NCI-H2107 treated with DMSO at 0.1 percent for 48 hours (cell line): Measurements from ENCODE around the gene SLCO1C1.
A peak's percentile ranks its signal among the peaks of the same experiment; 100 is the strongest.
"Not testable (repeated sequence)": the region's sequence is repeated elsewhere in the genome, so short reads cannot be mapped to it uniquely, and the experiment has no call there.

ENCODE experiments used
- DNase-seq: peaks from one replicate; lab custom pipeline; 2025; ENCODE audit not compliant: unreplicated experiment; lab: John Stamatoyannopoulos, UW

Gene SLCO1C1, protein sequence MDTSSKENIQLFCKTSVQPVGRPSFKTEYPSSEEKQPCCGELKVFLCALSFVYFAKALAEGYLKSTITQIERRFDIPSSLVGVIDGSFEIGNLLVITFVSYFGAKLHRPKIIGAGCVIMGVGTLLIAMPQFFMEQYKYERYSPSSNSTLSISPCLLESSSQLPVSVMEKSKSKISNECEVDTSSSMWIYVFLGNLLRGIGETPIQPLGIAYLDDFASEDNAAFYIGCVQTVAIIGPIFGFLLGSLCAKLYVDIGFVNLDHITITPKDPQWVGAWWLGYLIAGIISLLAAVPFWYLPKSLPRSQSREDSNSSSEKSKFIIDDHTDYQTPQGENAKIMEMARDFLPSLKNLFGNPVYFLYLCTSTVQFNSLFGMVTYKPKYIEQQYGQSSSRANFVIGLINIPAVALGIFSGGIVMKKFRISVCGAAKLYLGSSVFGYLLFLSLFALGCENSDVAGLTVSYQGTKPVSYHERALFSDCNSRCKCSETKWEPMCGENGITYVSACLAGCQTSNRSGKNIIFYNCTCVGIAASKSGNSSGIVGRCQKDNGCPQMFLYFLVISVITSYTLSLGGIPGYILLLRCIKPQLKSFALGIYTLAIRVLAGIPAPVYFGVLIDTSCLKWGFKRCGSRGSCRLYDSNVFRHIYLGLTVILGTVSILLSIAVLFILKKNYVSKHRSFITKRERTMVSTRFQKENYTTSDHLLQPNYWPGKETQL

DNA sequence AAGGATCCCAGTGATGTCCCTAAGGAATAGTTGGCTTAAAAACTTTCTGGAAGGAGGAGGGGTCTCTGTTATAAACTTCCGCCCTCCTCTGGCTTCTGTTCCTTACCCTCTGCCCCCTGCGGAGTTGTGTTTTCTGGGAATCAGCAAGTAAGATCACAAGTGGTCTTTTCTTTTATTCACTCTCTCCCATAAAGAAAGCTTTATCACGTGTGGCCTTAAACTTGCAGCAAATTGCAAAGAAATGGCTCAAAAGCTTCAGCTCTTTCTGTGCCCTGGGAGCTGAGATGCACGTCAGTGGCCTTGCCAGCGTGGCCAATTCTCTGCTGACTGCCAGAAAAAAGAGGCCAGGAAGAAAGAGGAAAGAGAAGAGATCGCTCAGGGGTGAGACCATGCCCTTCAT lies at the start of gene SLCO1C1:
TSS of gene SLCO1C1 (plus strand) at position 101 of the 400 bp plus-strand sequence. CDS start 4,245 bp downstream, outside the sequence.
- no peak for DNase-seq

DNA sequence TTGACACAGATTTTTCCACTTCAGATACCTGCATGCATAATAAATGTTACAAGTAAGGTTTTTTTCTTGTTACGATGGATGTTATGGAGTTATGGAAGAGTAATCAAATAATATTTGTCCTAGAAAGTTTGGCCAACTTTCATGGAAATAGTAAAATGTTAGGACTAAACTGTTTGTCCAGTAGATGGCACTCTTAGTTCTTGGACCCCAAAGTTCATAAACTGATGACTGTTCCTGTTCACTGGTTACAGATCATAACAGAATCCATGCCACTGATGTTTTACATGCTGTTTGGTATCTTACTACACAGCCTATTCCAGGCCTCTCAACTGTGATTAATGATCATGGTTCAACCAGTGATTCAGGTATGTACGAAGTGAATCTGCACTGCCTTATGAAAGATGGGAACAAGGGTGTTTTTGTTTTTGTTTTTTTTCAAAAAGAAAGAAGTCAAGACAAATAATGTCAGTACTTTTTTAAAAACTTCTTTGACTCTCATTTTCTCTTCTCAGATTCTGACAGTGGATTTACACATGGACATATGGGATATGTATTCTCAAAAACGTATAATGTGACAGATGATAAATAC lies 48.8 kb upstream of the SLCO1C1 start:
- peak; percentile 38 for DNase-seq

DNA sequence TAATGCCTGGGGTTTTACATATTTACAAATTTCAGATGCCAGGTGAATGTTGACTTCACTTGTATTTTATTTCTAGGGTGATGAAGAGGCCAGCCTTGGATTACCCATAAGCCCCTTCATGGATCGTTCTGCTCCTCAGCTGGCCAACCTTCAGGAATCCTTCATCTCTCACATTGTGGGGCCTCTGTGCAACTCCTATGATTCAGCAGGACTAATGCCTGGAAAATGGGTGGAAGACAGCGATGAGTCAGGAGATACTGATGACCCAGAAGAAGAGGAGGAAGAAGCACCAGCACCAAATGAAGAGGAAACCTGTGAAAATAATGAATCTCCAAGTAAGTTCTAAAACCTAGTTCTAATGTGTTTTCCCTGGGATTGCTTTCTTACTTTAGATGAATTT lies 41.3 kb upstream of the SLCO1C1 start:
- no peak for DNase-seq

DNA sequence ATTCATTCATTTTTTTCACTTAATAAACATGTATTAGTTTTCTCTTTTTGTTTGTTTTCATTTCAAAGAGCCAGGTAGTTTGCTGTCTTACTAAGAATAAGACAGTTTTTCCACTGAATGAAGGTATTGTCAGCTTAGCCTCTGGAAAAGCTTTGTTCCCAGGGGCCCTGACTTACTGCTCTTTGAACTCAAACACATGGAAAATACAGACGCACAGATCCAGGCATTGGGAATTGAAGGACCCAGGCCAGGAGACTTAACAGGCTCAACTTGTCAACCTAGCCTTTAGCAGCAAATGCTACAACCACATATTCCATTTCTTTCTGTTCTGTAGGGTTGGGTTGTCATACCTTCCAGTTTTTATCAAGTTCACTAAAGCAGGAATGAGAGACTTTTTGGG lies 38.5 kb upstream of the SLCO1C1 start:
- DNase-seq: no peak

DNA sequence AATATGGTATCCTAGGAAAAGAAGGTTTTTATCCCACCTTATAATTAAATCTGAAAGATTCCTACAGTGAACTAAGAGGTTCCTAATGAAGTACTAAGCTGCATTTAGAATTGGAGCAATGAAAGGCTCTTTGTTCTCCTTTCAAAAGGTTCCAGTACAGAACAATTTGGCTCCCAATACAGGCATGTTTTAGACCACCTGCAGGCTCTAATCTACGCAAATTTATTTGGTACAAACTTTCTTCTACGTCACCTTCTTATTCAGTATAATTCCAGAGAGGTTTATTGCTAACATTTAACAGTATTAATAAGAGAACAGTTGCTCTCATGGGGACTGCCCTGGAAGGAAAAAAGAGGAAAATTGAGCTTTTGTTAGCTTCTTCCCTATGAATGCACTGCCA lies 37.6 kb upstream of the SLCO1C1 start:
- no peak for DNase-seq

DNA sequence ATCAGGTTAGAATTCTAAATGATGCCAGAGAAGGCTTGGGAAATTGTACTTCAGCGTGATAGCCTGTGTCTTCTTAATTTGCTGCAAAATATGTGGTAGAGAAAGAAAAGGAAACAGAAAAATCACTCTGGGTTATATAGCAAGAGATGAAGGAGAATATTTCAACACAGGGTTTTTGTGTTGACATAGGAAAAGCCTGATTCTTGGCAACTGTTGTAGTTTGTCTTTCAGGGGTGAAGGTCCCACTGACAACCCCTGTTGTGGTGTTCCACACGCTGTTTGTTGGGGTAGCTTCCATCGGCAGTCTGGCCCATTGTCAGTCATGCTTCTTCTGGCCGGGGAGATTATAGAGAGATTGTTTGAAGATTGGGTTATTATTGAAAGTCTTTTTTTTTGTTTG lies 13.8 kb upstream of the SLCO1C1 start:
- no peak for DNase-seq

DNA sequence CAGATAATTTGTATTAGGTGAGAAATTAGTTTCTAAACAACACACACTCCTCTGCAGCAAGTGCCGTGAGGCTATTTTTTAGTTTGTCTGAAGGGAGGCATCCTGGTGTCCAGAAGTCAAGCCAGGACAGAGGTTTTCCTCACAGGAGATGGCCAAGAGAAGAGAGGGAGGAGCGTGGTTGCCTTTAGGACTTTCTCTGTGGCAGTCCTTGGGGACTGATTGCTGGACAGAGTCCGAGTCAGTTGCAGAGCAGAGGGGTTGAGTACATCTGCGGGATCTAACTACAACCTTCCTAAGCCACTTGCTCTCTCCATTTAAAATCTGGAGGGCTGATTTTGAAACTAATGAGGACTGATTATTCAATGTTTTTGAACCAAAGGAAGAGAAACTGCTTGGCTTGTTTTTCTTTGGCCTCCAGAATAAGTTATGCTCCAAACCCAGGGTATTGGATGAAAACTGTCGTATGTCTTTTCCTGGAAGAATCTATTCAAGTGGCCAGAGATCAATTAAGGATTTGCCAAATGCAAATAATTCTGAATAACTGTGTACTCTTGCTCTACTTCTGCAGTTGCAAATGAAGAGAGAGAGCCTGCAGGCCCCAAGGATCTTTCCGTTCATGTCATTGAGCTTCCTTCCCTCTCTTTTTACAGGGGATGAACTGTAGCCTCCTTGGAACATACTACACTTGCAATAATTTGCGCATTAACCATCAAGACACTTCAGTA lies 1.2 kb downstream of the SLCO1C1 start:
- DNase-seq: no peak

DNA sequence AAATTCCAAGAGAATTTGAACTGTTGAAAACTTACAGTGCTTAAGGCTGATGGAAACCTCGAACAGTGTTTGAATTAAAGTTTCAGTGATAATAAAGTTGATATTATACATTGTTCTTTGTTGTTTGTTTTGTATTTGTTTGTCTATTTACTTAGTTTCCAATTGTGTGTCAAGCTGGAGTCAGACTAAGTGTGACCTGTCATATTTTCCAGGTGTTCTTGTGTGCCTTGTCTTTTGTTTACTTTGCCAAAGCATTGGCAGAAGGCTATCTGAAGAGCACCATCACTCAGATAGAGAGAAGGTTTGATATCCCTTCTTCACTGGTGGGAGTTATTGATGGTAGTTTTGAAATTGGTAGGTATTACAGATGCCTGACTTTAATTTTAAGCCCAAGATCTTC lies 6.0 kb downstream of the SLCO1C1 start:
- DNase-seq: no peak

DNA sequence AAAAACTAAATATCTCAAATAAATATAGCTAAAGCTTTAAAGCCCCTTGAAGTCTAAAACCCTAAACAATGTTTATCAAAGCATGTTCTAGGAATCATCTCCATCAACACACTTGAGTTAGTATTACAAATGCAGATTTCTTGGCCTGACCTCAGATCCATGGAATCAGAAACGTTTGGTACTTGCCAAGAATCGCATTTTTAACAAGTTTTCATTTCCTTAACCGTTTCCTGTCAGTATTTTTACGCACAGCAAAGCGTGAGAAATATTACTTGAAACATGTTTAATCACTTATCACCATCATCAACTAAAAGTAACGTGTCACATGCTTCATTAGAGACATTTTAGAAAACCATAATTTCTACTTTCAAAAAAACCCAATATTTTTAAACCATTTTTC lies 9.7 kb downstream of the SLCO1C1 start:
- DNase-seq: no peak

DNA sequence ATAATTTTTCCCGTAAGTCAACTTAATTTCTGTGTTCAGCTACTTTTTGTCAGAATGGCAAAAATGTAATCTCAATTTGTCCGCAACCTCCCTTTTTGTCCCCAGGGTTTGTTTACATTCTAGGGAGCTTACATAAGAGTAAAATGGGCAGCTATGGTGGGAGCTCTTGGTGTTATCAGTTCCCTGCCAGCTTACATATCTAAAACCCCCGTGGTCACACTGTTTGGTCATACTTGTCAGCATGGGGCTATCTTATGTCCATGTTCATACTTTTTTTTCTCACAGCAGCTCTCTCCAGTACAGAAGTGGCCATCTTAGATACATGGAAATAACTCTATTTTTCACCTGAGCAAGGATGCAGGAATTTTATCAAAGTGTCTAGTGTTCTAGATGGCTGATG lies 16.7 kb downstream of the SLCO1C1 start:
- no peak for DNase-seq

DNA sequence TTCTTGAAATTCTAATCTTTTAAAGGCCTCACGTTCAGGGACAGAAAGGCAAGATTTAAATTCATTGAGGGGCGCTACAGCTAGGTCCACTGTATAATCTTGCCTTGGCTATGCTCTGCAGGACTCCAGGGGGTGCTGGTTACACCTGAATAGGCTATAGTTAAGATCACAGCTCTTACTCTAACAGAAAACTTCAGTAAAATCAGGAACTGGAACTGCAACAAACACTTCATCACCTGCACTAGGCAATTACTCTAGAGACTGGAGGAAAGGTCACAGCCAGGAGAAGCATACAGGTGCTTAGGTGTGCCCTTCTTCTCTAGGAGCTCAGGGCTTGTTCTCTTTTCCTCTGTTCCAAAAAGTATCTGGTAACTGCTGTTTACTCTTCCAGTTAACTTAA lies 20.9 kb downstream of the SLCO1C1 start:
- DNase-seq: no peak

DNA sequence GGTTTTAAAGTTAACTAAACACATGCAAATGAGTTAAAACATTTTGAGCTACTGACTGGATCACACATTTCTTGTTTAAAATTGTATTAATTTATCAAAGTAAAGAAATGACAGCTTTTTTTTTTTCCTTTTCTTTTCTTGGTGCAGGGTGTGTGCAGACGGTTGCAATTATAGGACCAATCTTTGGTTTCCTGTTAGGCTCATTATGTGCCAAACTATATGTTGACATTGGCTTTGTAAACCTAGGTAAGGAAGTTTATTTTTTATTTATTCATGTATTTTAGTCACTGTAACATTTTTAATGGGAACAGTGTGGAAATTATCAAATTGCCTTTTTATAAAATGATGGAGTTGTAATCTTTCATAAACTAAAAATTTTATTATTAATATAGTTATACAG lies 21.9 kb downstream of the SLCO1C1 start:
- DNase-seq: no peak

DNA sequence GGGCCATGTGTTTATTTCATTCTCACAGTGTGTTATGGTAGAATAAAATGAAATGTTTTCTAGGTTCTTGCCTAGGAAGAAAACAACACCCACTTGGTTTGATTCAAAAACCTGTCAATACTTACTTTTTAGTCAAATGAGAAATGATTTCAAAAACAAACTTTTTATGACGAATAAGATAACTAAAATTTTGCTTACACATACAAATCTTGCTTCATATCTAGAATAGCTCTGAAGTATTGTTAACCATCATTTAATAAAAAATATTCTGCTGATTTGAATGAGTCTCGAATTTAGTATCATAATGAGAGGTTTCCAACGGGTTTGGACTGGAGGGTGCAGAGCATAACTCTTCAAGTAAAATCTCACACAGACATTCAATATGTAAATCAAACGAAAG lies 23.2 kb downstream of the SLCO1C1 start:
- no peak for DNase-seq

DNA sequence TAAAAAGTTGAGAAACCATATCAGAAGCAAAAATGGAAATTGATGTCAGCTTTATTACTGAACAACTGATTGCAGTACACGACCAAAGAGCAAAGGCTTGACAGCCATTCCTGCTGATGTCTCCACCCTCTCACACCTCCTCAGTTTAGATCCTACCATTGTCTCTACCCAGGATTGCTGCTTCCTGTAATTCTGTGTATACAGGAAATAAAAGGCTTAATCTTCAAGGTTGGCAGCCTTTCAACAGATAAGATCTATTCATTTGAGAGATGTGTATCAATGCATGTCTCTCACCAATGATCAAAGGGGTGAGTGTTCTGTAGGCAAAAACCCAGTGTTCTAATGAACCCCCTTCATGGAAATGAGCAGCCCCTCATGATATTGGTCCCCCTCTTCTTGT lies 27.0 kb downstream of the SLCO1C1 start:
- no peak for DNase-seq

DNA sequence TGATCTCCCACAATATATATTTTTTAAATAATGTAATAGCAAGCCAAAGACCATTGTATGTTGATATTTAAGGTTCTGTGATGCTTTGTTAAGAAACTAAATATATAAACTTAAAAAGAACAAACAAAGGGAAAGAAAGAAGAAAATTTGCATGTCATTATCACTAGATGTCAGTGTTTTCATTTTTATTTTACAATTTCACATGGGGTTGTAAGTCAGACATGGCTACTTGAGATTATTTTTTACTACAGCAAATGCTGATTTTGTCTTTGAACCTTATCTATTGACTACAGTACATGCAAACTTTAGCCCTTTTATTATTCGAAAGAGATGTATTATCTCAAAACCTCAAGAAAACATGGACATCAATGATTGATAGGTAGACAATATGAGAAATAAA lies 36.1 kb downstream of the SLCO1C1 start:
- no peak for DNase-seq

DNA sequence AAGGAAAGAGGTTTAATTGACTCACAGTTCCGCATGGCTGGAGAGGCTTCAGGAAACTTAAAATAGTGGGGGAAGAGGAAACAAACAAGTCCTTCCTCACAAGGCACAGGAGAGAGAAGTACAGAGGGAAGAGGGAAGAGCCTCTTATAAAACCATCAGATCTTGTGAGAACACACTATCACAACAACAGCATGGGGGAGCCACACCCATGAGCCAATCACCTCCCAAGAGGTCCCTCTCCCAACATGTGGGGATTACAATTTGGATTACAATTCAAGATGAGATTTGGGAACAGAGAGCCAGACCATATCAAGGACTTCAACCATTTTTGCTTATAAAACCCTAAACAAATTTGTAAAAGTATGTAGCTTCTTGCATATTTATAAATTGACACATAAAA lies 45.8 kb downstream of the SLCO1C1 start:
- no peak for DNase-seq

DNA sequence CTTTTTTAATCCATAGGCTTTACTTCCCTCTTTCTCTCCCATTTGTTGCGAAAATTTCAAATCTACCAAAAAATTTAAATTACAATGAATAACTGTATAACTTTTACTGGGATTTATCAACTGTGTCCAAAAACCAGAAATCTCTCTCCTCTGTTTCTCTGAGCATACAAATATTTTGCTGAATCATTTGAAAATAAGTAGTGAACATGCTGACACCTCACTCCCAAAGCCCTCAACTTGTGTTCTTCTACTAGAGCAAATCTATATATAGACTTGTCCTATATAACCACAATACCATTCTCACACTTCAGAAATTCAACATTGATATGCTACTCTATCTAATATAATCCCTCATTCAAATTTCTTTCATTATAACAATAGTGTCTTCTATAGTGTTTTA lies 53.1 kb downstream of the SLCO1C1 start:
- DNase-seq: no peak

DNA sequence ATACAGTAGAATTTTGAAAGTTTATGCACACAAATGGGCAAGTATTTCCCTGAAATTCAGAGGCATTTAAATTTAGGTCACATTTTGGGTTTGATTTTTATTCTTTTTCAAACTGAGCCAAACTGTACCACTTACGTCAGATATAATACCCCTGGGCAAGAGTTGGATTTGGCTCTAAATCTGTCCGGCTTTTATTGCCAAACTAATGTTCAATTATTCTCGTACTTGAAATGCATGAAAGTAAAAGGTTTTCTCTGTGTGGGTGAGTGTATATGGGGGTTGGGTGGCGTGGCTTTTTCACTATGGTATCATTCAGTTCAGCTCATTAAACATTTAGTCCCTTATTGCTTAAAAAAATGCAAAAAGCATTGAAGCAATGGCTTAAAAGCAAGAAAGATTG lies 55.9 kb downstream of the SLCO1C1 start:
- no peak for DNase-seq

DNA sequence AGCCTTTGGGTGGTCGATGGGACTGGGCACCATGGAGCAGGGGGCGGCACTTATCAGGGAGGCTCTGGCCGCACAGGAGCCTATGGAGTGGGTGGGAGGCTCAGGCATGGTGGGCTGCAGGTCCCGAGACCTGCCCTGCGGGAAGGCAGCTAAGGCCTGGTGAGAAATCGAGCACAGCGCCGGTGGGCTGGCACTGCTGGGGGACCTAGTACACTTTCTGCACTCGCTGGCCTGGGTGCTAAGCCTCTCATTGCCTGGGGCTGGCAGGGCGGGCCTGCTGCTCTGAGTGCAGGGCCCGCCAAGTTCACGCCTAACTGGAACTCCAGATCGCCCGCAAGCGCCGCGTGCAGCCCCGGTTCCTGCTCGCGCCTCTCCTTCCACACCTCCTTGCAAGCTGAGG lies 82.3 kb downstream of the SLCO1C1 start:
- DNase-seq: no peak

DNA sequence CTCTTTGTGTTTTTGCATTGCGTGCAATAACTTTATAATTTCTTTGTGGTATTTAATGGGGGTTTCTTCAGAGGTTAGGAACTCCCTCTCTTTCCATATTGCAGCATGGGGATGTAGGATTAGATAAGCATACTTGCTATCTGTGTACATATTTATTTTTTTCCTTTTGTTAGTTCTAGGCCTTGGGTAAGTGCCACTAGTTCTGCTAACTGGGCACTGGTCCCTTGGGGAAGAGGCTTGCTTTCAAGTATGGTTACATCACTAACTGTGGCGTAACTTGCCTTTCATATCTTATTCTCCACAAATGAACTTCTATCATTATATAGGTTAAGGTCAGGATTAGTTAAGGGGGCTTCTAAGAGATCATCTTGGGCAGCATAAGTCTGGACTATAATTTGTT lies 83.8 kb downstream of the SLCO1C1 start:
- DNase-seq: no peak

DNA sequence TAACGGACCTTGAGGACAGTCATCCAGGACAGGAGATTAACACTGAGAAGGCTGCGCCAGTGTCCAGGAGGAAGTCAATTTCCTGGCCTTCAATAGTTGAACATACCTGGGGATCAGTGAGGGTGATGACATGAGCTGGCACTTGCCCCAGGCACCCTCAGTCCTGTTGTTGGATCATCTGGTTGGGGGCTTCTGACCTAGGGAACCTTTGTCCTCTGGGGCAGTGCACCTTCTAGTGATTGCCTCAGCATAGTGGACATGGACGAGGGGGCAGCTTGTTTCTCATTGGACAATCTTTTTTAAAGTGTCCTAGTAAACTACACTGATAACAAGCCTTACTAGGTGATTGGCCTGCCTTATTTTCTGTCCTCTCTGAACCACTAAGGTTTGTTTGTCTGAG lies 84.8 kb downstream of the SLCO1C1 start:
- not testable (repeated sequence) for DNase-seq
